NT2/D1 (cell line): ENCODE results near the gene FMNL2.

Source experiments
- SUZ12 ChIP-seq: IDR thresholded peaks from 2 replicates; pipeline ENCODE4 v1.6.1; 2011; ENCODE audit not compliant: insufficient read length, insufficient read depth; ENCODE audit errors: extremely low read depth
- YY1 ChIP-seq: IDR thresholded peaks from 2 replicates; pipeline ENCODE4 v1.6.1; 2011; ENCODE audit not compliant: insufficient read length, insufficient read depth
- ZNF274 ChIP-seq: IDR thresholded peaks from 2 replicates; pipeline ENCODE4 v1.6.1; 2011; ENCODE audit warnings: mild to moderate bottlenecking, low read depth, low read length

GRCh38 chr2:152553518-152553917 lies 218.5 kb downstream of the FMNL2 start:
- TF ChIP-seq YY1 (no peak), SUZ12 (no peak), ZNF274 (no peak)
